Endothelial cell of umbilical vein (primary cell): Measurements from ENCODE around the gene UPP1. TPM values are rescaled to one million over a fixed set of nuclear protein-coding genes. Genes with fewer than 3 reads are reported as not detected.

Experiments used
- BruUV-seq: library from RNA; stranded (reverse); fragments of 400-500 nt; replicated peaks from 2 replicates; lab custom pipeline; 2021; lab: Mats Ljungman, UMichigan
- CTCF ChIA-PET: fragments of 300-600, 350-600 bp; sonication (Branson Sonifier 250); formaldehyde crosslinking; loops from one replicate; lab custom pipeline; 2021; ENCODE audit warnings: antibody characterized with exemption, inconsistent platforms; lab: Charles Lee
- POLR2A ChIA-PET: fragments of 300-600, 350-600 bp; sonication (Branson Sonifier 250); formaldehyde crosslinking; loops from one replicate; lab custom pipeline; 2021; ENCODE audit warnings: antibody characterized with exemption, inconsistent platforms; lab: Charles Lee
- DNase-seq: peaks from one replicate; pipeline ENCODE4 v3.0.0-alpha.2; 2011; ENCODE audit warnings: low read depth, low spot score
- FAIRE-seq: peaks from 2 replicates; lab custom pipeline; 2011; peaks lifted over from hg19 to GRCh38; lab: Jason Lieb, UNC
- H2AFZ ChIP-seq: 2 replicates; pipeline ENCODE4 v1.6.0; 2012; ENCODE audit warnings: low read depth, low read length, control low read depth, inconsistent platforms
- H3K27ac ChIP-seq: 2 replicates; pipeline ENCODE4 v1.5.1; 2011; ENCODE audit warnings: low read depth, mild to moderate bottlenecking, control low read depth, low read length, moderate library complexity; ENCODE audit not compliant: insufficient read depth
- H3K27me3 ChIP-seq, 2 experiments: 2 replicates each; pipeline versions ENCODE4 v1.6.0 to v1.6.1; 2011; ENCODE audit warnings: low read length in 2 of 2, mixed read lengths in 1 of 2; ENCODE audit not compliant: control insufficient read depth in 2 of 2, insufficient read depth in 2 of 2
- H3K36me3 ChIP-seq, 2 experiments: 2 replicates in 1 of 2; 3 replicates in 1 of 2; pipeline ENCODE4 v1.5.1; 2011; ENCODE audit warnings: low read length in 2 of 2, mild to moderate bottlenecking in 1 of 2, moderate library complexity in 1 of 2; ENCODE audit not compliant: control insufficient read depth in 2 of 2, insufficient read depth in 2 of 2; ENCODE audit errors: extremely low read depth in 1 of 2
- H3K4me1 ChIP-seq: 3 replicates; pipeline ENCODE4 v1.5.1; 2011; ENCODE audit warnings: mild to moderate bottlenecking, low read length; ENCODE audit not compliant: control insufficient read depth, insufficient read depth; ENCODE audit errors: extremely low read depth
- H3K4me2 ChIP-seq: 2 replicates; pipeline ENCODE4 v1.6.1; 2011; ENCODE audit warnings: low read length, control low read depth, mixed read lengths; ENCODE audit not compliant: insufficient read depth
- H3K4me3 ChIP-seq, 3 experiments: fragments of 200-600 bp in 1 of 3; sonication (generic), shearing (Covaris generic) in 1 of 3; replicated peaks in 1 of 3; 2 replicates each; pipeline ENCODE4 v1.5.1; 2011 to 2016; ENCODE audit warnings: control low read depth in 3 of 3, low read length in 3 of 3, mild to moderate bottlenecking in 2 of 3, inconsistent platforms in 1 of 3, low read depth in 1 of 3, moderate library complexity in 1 of 3; ENCODE audit not compliant: insufficient read depth in 1 of 3
- H3K79me2 ChIP-seq: 2 replicates; pipeline ENCODE4 v1.6.0; 2012; ENCODE audit warnings: low read length, inconsistent platforms; ENCODE audit not compliant: control insufficient read depth, insufficient read depth
- H3K9ac ChIP-seq: replicated peaks from 2 replicates; pipeline ENCODE3; 2011; ENCODE audit warnings: low read length, control low read depth; ENCODE audit not compliant: insufficient read depth; ENCODE audit errors: extremely low read depth
- H3K9me1 ChIP-seq: replicated peaks from 3 replicates; pipeline ENCODE4 v1.6.0; 2011; ENCODE audit warnings: mild to moderate bottlenecking, low read length; ENCODE audit not compliant: control insufficient read depth, insufficient read depth; ENCODE audit errors: extremely low read depth
- H3K9me3 ChIP-seq: replicated peaks from 2 replicates; pipeline ENCODE4 v1.5.1; 2012; ENCODE audit warnings: low read length, inconsistent platforms; ENCODE audit not compliant: control insufficient read depth, insufficient read depth
- H4K20me1 ChIP-seq: replicated peaks from 2 replicates; pipeline ENCODE3; 2011; ENCODE audit warnings: mild to moderate bottlenecking, low read length; ENCODE audit not compliant: control insufficient read depth, insufficient read depth; ENCODE audit errors: extremely low read depth
- EZH2 ChIP-seq: IDR thresholded peaks from 2 replicates; pipeline ENCODE4 v1.6.1; 2012; ENCODE audit warnings: borderline replicate concordance, low read depth, mild to moderate bottlenecking, moderate library complexity, low read length, inconsistent platforms; ENCODE audit not compliant: severe bottlenecking
- FOS ChIP-seq: IDR thresholded peaks from 2 replicates; pipeline ENCODE4 v1.6.1; 2011; ENCODE audit warnings: mild to moderate bottlenecking, low read length, moderate library complexity, borderline replicate concordance; ENCODE audit not compliant: insufficient read depth
- POLR2AphosphoS5 ChIP-seq: IDR thresholded peaks from 2 replicates; pipeline ENCODE4 v1.6.1; 2012; ENCODE audit warnings: low read depth, mild to moderate bottlenecking, control low read depth, low read length, moderate library complexity; ENCODE audit not compliant: insufficient read depth
- dilution Hi-C: fragments of 300-500 bp; cut with MboI; formaldehyde crosslinking; loops from one replicate; pipeline ENCODE4 v1.15.0; 2019; ENCODE audit warnings: low sequenced_read_pairs; ENCODE audit not compliant: extremely low pct_ligation_motif_present
- intact Hi-C: fragments of 100-400 bp; cut with micrococcal nuclease; formaldehyde crosslinking; loops from one replicate; pipeline ENCODE4 v1.10.0; 2022
- polyA plus RNA-seq, 4 experiments: library from polyadenylated mRNA; depleted of rRNA in 3 of 4; stranded (reverse) in 3 of 4; unstranded in 1 of 4; fragments of >200 nt; gene quantifications; 2 replicates each; pipeline versions ENCODE4 v1.2.1 to v1.2.3, GENCODE V29; 2011 to 2012; ENCODE audit warnings: missing spikeins in 1 of 4
- total RNA-seq: library from RNA; stranded (reverse); gene quantifications from 2 replicates; pipeline ENCODE4 v1.2.3, GENCODE V29; 2021
- TF ChIP-seq, protein P1 (sequence below), 2 donors: IDR thresholded peaks; 1 replicate in 1 of 2; 2 replicates in 1 of 2; pipeline ENCODE4 v1.5.1; 2011; ENCODE audit warnings: low read length in 2 of 2, mild to moderate bottlenecking in 2 of 2, moderate library complexity in 2 of 2, control low read depth in 1 of 2, inconsistent platforms in 1 of 2, low read depth in 1 of 2; ENCODE audit not compliant: insufficient read depth in 1 of 2; ENCODE audit errors: extremely low read depth in 1 of 2
- TF ChIP-seq, protein P2 (sequence below): IDR thresholded peaks from 2 replicates; pipeline ENCODE4 v1.6.1; 2011; ENCODE audit not compliant: insufficient read depth, insufficient read length

The UPP1 gene
- total and polyA plus RNA-seq, 2 donors (not counting 3 experiments of a cell fraction or from before 2014, with no cell fraction given) = 60.7 to 66.0 TPM

DNA sequence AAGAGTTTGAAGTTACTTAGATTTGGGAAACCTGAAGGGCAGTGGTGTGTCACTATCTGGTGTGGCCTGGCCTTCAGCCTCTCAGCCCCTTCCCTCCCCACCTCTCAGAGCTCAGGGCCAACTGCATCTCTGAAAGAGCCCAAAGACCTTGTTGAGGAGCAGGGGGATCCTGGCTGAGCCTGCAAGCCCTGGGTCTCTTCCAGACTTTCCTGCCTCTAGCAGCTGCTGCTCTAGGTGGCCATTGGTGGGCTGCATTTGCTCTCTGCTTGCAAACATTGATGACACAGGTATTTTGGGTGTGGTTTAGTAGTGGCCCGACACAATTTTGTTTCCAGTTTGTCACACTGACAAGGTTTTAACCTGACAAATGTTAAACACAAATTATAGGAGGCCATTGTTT, 3.1 kb upstream of the UPP1 start:
- Histone ChIP-seq H3K36me3 (no peaks in the 10 kb centered on the region), H4K20me1 (no peaks in the 10 kb centered on the region), H2AFZ (no peak overlapping the region), H3K4me1 (peaks cover 52% of the 10 kb centered on the region), H3K4me3 (no peak overlapping the region), H3K27me3 (no peaks in the 10 kb centered on the region), H3K4me2 (no peak overlapping the region), H3K27ac (peak overlapping the region; percentile 69), H3K9me3 (no peaks in the 10 kb centered on the region), H3K9ac (no peak overlapping the region), H3K79me2 (peaks cover 18% of the 10 kb centered on the region), H3K9me1 (no peaks in the 10 kb centered on the region)
- TF ChIP-seq, protein P1, sequence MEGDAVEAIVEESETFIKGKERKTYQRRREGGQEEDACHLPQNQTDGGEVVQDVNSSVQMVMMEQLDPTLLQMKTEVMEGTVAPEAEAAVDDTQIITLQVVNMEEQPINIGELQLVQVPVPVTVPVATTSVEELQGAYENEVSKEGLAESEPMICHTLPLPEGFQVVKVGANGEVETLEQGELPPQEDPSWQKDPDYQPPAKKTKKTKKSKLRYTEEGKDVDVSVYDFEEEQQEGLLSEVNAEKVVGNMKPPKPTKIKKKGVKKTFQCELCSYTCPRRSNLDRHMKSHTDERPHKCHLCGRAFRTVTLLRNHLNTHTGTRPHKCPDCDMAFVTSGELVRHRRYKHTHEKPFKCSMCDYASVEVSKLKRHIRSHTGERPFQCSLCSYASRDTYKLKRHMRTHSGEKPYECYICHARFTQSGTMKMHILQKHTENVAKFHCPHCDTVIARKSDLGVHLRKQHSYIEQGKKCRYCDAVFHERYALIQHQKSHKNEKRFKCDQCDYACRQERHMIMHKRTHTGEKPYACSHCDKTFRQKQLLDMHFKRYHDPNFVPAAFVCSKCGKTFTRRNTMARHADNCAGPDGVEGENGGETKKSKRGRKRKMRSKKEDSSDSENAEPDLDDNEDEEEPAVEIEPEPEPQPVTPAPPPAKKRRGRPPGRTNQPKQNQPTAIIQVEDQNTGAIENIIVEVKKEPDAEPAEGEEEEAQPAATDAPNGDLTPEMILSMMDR (IDR thresholded peaks at IDR 0.05; ENCODE audit: extremely low read depth in 1 of 2, insufficient read depth in 1 of 2, low read depth in 1 of 2, low read length in 2 of 2) = no peak
- TF ChIP-seq POLR2AphosphoS5 = no peak
- no peak for TF ChIP-seq EZH2
- no peak for TF ChIP-seq FOS
- TF ChIP-seq, protein P2, sequence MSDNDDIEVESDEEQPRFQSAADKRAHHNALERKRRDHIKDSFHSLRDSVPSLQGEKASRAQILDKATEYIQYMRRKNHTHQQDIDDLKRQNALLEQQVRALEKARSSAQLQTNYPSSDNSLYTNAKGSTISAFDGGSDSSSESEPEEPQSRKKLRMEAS = no peak
- ChIA-PET CTCF (interaction anchor here (1.5 to 4.9 kb wide), 3 partner anchors 24 to 141 kb away, joined by 8 to 19 read pairs (median 17); no protein-coding TSS in a partner anchor), POLR2A (no interaction called here)
- intact Hi-C loops = loop anchor here (5.0 to 10.0 kb wide), 3 partner anchors 166 to 631 kb away; no protein-coding TSS in a partner anchor
- dilution Hi-C loops = no loop called here
- no TSS peak for BruUV-seq
- no peak for DNase-seq
- FAIRE-seq = no peak
